Right lobe of liver (tissue), 6 donors: Measurements from ENCODE around the gene MDFIC2. TPM values are rescaled to one million over a fixed set of nuclear protein-coding genes. Genes with fewer than 3 reads are reported as not detected.
A peak's percentile ranks its signal among the peaks of the same experiment; 100 is the strongest.

Experiments
- ATAC-seq, 4 donors: fragments of 200-7000 bp; cut with Tn5 transposase; one replicate each; pipeline ENCODE4 v1.9.1; 2020; ENCODE audit warnings: mild to moderate bottlenecking in 4 of 4, moderate library complexity in 4 of 4
- DNase-seq, 3 donors: peaks; one replicate each; pipeline ENCODE4 v3.0.0-alpha.2; 2020
- H3K27ac ChIP-seq, 3 donors: fragments of 200-600 bp; one replicate each; pipeline ENCODE4 v1.8.0; 2022
- H3K27me3 ChIP-seq, 2 donors: fragments of 200-600 bp; one replicate each; pipeline ENCODE4 v1.8.0; 2022
- H3K36me3 ChIP-seq, 4 donors: fragments of 200-600 bp; sonication (generic) in 1 of 4; one replicate each; pipeline versions ENCODE4 v1.5.1 to v1.8.0; 2017 to 2022; ENCODE audit warnings: control low read depth in 1 of 4
- H3K4me1 ChIP-seq, 4 donors: fragments of 200-600 bp; sonication (generic) in 1 of 4; one replicate each; pipeline versions ENCODE4 v1.5.1 to v1.8.0; 2017 to 2022; ENCODE audit warnings: control low read depth in 1 of 4
- H3K4me3 ChIP-seq, 3 donors: fragments of 200-600 bp; one replicate each; pipeline ENCODE4 v1.8.0; 2022
- H3K9me3 ChIP-seq, 4 donors: fragments of 200-600 bp; sonication (generic) in 1 of 4; one replicate each; pipeline versions ENCODE4 v1.5.1 to v1.8.0; 2017 to 2022; ENCODE audit warnings: control low read depth in 1 of 4
- CTCF ChIP-seq, 4 donors: fragments of 200-600 bp in 3 of 4; fragments of 450-650 bp in 1 of 4; IDR thresholded peaks; one replicate each; pipeline versions ENCODE4 v1.5.1 to v1.8.0; 2016 to 2022; ENCODE audit warnings: antibody characterized with exemption in 4 of 4, mild to moderate bottlenecking in 2 of 4
- POLR2A ChIP-seq: fragments of 450-650 bp; IDR thresholded peaks from one replicate; pipeline ENCODE4 v1.6.1; 2017; ENCODE audit warnings: antibody characterized with exemption, mild to moderate bottlenecking
- whole genome bisulfite sequencing: methylation state at CpG from one replicate; pipeline ENCODE4 v1.1.6; 2018; ENCODE audit warnings: low coverage, low lambda C conversion rate; ENCODE audit not compliant: insufficient coverage; ENCODE audit errors: missing lambda C conversion rate; 5-methylcytosine and 5-hydroxymethylcytosine counted together
- intact Hi-C, 2 donors: fragments of 100-400 bp; cut with DNase I; formaldehyde crosslinking; loops; one replicate each; pipeline versions ENCODE4 v1.11.2 to v1.14.1; 2022
- total RNA-seq, 6 experiments: library from RNA; depleted of rRNA in 2 of 6; stranded (reverse); fragments of >200 nt in 2 of 6; fragmentation: NEBNext Ultra II Directional in 3 of 6; extraction: Animal tissue kit (Norgen Biotek cat#: 25700) in 3 of 6; gene quantifications; one replicate each; pipeline versions ENCODE4 v1.1.0 to v1.2.4, GENCODE V29; 2016 to 2023
- donor health status: DM: no; HTN: yes; CAD: no.
- donor health status: DM: no; HTN: no; CAD: no.
- donor health status: DM: no; HTN: no; CAD: no.
- donor health status: DM: no; HTN: yes; CAD: no.
- donor health status: DM: no; HTN: yes; CAD: no.

MDFIC2 gene
- total RNA-seq, 6 experiments from 2014 or later, result not detected

DNA sequence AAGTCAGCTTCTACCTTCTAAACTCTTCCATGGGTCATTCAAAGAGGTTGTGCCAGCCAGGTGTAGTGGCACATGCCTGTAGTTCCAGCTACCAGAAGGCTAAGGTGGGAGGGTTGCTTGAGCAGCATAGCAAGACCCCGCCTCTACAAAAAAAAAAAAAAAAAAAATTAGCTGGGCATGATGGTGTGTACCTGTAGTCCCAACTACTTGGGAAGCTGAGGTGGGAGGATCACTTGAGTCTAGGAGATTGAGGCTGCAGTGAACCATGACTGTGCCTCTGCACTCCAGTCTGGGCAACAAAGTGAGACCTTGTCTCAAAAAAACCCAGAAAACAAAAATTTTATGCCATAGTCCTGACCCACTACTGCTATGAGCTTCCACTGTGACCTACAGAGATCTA, 126.8 kb downstream of the MDFIC2 start:
- H3K4me1 ChIP-seq, result no peaks in the 10 kb centered on the region
- H3K36me3 ChIP-seq, result no peaks in the 10 kb centered on the region
- intact Hi-C loops, result no loop called here
- no peaks in the 10 kb centered on the region for H3K27me3 ChIP-seq
- DNase-seq, result no peak
- no peak overlapping the region for H3K27ac ChIP-seq
- WGBS, result 40% methylated on average over 1 of the region's 1 CpG
- no peak overlapping the region for H3K4me3 ChIP-seq
- no peak for ATAC-seq
- TF ChIP-seq POLR2A (no peak), CTCF (IDR thresholded peaks at IDR 0.05) (no peak)
- H3K9me3 ChIP-seq, result no peaks in the 10 kb centered on the region

DNA sequence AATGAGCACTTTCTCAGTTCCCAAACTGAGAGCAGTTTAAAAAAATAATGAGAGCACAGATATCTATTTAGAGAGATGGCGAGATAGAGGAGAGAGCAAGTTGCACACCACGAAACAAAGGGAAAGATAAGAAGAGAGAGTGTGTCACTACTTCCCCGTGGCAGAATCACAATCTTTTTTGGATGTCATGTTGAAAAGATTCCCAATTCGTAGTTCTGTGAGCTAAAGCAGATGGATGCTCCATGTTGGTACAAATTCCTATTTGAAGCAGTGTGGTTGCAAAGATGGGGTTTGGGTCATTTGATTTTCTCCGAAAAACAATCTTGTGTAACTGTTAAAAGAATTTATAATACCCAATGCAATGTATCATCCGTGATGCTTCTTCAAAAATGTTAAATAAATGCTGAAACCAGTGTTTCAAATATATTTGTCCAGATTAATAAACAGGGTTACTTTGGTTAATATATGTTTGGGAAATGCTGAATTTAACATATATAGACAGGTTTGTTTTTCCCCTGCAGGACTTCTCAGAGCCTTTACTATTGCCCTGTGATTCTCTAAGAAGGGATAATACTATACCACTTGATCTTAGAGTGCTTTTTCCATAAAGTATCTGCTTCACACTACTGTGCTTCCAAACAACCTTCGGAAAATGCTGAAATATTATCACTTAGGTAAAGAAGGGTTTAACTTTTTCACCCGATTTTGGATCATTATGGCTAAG, 128.5 kb downstream of the MDFIC2 start:
- no peak for ATAC-seq
- Histone ChIP-seq H3K27ac (no peak overlapping the region), H3K4me3 (no peak overlapping the region), H3K4me1 (no peaks in the 10 kb centered on the region), H3K27me3 (no peaks in the 10 kb centered on the region), H3K36me3 (no peaks in the 10 kb centered on the region), H3K9me3 (no peaks in the 10 kb centered on the region)
- no peak for DNase-seq
- intact Hi-C loops, result no loop called here
- TF ChIP-seq CTCF (IDR thresholded peaks at IDR 0.05) (no peak), POLR2A (no peak)
- 49% methylated on average over 8 of the region's 8 CpGs for WGBS

DNA sequence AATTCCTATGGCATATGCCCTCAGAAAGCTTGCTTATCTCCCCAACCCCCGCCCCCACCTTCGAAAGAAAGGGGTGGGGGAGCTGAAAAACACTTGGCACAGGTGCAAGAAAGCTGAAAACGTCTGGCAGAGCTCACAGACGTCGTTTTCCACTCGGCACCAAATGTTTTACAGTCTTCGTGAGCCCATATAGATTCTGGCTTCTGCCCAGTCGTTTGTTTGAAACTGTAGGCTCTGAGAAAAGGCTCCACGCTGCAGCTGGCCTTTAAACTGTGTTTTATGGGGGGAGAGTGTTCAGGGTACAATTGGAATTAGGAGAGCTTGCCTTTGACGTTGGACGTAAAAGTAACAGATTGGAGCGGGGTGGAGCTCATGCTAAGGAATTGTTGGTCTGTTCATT, 130.3 kb downstream of the MDFIC2 start:
- WGBS, result 46% methylated on average over 12 of the region's 12 CpGs
- intact Hi-C loops, result no loop called here
- no peak for ATAC-seq
- H3K4me1 ChIP-seq, result no peaks in the 10 kb centered on the region
- TF ChIP-seq POLR2A (no peak), CTCF (IDR thresholded peaks at IDR 0.05) (no peak)
- DNase-seq, result no peak
- no peaks in the 10 kb centered on the region for H3K27me3 ChIP-seq
- H3K9me3 ChIP-seq, result no peaks in the 10 kb centered on the region
- no peak overlapping the region for H3K4me3 ChIP-seq
- H3K27ac ChIP-seq, result no peak overlapping the region
- no peaks in the 10 kb centered on the region for H3K36me3 ChIP-seq

- WGBS, result 74% methylated on average over 4 of the region's 6 CpGs
- no peaks in the 10 kb centered on the region for H3K27me3 ChIP-seq
- no peak overlapping the region for H3K27ac ChIP-seq
- H3K9me3 ChIP-seq, result no peaks in the 10 kb centered on the region
- no peaks in the 10 kb centered on the region for H3K4me1 ChIP-seq
- H3K36me3 ChIP-seq, result no peaks in the 10 kb centered on the region
- intact Hi-C loops, result no loop called here
- ATAC-seq, result no peak
- H3K4me3 ChIP-seq, result no peak overlapping the region
- TF ChIP-seq POLR2A (no peak), CTCF (IDR thresholded peaks at IDR 0.05) (no peak)
- DNase-seq, result no peak
Observed at GRCh38 chr3:70180664-70181063, 131.8 kb downstream of the MDFIC2 start.

GRCh38 chr3:70179111-70179510, 133.3 kb downstream of the MDFIC2 start:
- no peak for TF ChIP-seq POLR2A
- no peaks in the 10 kb centered on the region for H3K36me3 ChIP-seq
- H3K27me3 ChIP-seq, result no peaks in the 10 kb centered on the region
- no peak overlapping the region for H3K4me3 ChIP-seq
- intact Hi-C loops, result no loop called here
- H3K9me3 ChIP-seq, result no peaks in the 10 kb centered on the region
- no peak overlapping the region for H3K27ac ChIP-seq
- H3K4me1 ChIP-seq, result no peaks in the 10 kb centered on the region
- DNase-seq, result no peak
- ATAC-seq, result peak in 1 of 4 donors; percentile 10
- WGBS, result 35% methylated on average over 3 of the region's 3 CpGs
